ENCODE measurements around the gene HES5. TPM values are rescaled to one million over a fixed set of nuclear protein-coding genes. Genes with fewer than 3 reads are reported as not detected.

The HES5 gene
- total and polyA plus RNA-seq, 2 of the 13 experiments (the other 11 are each of a cell fraction or from before 2014, with no cell fraction given): not detected

DNA sequence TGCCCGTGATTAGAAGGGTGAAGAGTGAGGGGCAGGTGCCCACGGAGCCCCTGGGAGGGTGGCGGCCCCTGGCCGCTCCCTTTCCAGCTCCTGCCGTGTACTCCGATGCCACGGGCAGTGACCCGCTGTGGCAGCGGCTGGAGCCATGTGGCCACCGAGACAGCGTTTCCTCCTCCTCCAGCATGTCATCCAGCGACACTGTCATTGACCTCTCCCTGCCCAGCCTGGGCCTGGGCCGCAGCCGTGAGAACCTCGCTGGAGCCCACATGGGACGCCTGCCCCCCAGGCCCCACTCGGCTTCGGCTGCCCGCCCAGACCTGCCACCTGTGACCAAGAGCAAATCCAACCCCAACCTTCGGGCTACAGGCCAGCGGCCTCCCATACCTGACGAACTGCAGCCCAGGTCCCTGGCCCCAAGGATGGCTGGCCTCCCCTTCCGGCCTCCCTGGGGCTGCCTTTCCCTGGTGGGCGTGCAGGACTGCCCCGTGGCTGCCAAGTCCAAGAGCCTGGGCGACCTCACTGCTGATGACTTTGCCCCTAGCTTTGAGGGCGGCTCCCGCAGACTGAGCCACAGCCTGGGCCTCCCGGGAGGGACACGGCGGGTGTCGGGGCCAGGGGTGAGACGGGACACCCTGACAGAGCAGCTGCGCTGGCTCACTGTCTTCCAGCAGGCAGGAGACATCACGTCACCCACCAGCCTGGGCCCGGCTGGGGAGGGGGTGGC, 25.7 kb downstream of the HES5 start (continued):
- TF ChIP-seq SMC3 (IDR thresholded peaks at IDR 0.05; ENCODE audit: low read length) (no peak), KDM5A (IDR thresholded peaks at IDR 0.05; ENCODE audit: borderline replicate concordance, low read length) (no peak), AGO1 (IDR thresholded peaks at IDR 0.05; ENCODE audit: low read depth, low read length, poor library complexity, severe bottlenecking) (peak; percentile 60), REL (CRISPR knock-in tag; conservative IDR thresholded peaks at IDR 0.05) (no peak), AGO2 (optimal IDR thresholded peaks at IDR 0.05; ENCODE audit: low read depth, low read length) (peak; percentile 53), ZNF549 (CRISPR knock-in tag; IDR thresholded peaks at IDR 0.05) (no peak)
- TF ChIP-seq, protein P1, sequence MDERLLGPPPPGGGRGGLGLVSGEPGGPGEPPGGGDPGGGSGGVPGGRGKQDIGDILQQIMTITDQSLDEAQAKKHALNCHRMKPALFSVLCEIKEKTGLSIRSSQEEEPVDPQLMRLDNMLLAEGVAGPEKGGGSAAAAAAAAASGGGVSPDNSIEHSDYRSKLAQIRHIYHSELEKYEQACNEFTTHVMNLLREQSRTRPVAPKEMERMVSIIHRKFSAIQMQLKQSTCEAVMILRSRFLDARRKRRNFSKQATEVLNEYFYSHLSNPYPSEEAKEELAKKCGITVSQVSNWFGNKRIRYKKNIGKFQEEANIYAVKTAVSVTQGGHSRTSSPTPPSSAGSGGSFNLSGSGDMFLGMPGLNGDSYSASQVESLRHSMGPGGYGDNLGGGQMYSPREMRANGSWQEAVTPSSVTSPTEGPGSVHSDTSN (CRISPR knock-in tag; IDR thresholded peaks at IDR 0.05): no peak

DNA sequence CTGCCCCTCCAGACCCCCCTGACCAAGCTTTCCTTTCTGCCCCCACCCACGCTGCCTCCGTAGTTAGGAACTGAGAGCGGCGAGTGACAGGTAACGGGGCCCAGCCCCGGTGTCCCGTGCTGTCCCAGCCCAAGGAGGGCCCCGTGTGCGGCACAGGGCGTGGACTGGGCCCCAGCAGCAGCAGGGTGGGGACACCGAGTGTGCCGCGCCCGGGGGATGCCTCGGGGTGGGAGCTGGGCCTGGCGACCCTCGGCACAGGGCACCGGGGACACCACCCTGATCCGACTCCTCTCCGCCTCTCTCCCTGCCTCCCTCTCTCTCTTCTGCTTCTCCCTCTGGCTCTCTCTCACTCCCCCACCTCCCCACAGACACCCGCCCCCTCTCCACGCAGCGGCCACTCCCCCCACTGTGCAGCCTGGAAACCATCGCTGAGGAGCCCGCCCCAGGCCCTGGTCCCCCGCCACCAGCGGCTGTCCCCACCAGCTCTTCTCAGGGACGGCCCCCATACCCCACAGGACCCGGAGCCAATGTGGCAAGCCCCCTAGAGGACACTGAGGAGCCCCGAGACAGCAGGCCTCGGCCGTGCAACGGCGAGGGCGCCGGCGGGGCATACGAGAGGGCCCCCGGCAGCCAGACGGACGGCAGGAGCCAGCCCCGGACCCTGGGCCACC, 26.4 kb downstream of the HES5 start:
- CTCF ChIA-PET (ENCODE audit: low intra/inter-chr PET ratio, low total read pairs): no interaction called here

More for the DNA sequence above, 26.4 kb downstream of the HES5 start:
- 37% methylated on average over 37 of the region's 42 CpGs for WGBS (ENCODE audit: low lambda C conversion rate)
- POLR2A ChIA-PET: no interaction called here
- peaks cover 15 to 43% of the 10 kb centered on the region in 2 experiments for H3K27me3 ChIP-seq (ENCODE audit: control insufficient read depth in 1 of 2, insufficient read depth in 2 of 2, low read length in 2 of 2)
- H3K4me2 ChIP-seq (ENCODE audit: low read depth, low read length): no peak overlapping the region
- H3K36me3 ChIP-seq (replicated peaks in 1 of 2; ENCODE audit: control insufficient read depth in 1 of 2, insufficient read depth in 2 of 2, low read length in 2 of 2): no peaks in the 10 kb centered on the region; a peak in 1 of 5 replicates
- intact Hi-C loops (cut with micrococcal nuclease; ENCODE audit: unreplicated experiment) (no loop called here), in situ Hi-C loops (cut with HindIII; ENCODE audit: extremely low pct_ligation_motif_present, low pct_unique_long_range_greater_than_20kb) (loop anchor here (25.0 kb wide), 1 partner anchor 316 kb away; the partner anchor contains the start of gene FAAP20)
- H3K9me3 ChIP-seq (ENCODE audit: low read length): no peaks in the 10 kb centered on the region
- no peak overlapping the region for H2AFZ ChIP-seq (ENCODE audit: low read length)
- no peak for DNase-seq (ENCODE audit: low spot score)
- ATAC-seq: peak; percentile 10
- no peaks in the 10 kb centered on the region for H4K20me1 ChIP-seq (ENCODE audit: insufficient read depth, low read length)
- TF ChIP-seq, protein P2, sequence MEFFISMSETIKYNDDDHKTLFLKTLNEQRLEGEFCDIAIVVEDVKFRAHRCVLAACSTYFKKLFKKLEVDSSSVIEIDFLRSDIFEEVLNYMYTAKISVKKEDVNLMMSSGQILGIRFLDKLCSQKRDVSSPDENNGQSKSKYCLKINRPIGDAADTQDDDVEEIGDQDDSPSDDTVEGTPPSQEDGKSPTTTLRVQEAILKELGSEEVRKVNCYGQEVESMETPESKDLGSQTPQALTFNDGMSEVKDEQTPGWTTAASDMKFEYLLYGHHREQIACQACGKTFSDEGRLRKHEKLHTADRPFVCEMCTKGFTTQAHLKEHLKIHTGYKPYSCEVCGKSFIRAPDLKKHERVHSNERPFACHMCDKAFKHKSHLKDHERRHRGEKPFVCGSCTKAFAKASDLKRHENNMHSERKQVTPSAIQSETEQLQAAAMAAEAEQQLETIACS (CRISPR knock-in tag; IDR thresholded peaks at IDR 0.05): no peak
- TF ChIP-seq HNRNPLL (IDR thresholded peaks at IDR 0.05; ENCODE audit: low read depth, low read length, poor library complexity, severe bottlenecking) (peak; percentile 2), JDP2 (CRISPR knock-in tag; IDR thresholded peaks at IDR 0.05; ENCODE audit: borderline replicate concordance) (no peak), AGO1 (IDR thresholded peaks at IDR 0.05; ENCODE audit: low read depth, low read length, poor library complexity, severe bottlenecking) (peak; percentile 2)
- BruUV-seq (replicated peaks): no TSS peak
- no peak overlapping the region for H3K9ac ChIP-seq (ENCODE audit: insufficient read depth, low read depth, low read length)
- no peak for FAIRE-seq
- H3K4me1 ChIP-seq (ENCODE audit: insufficient read depth, low read length): peaks cover 11% of the 10 kb centered on the region
- no peaks in the 10 kb centered on the region for H3K79me2 ChIP-seq (ENCODE audit: insufficient read depth, low read length)
- H3K27ac ChIP-seq (ENCODE audit: extremely low read length, insufficient read depth, low read length): no peak overlapping the region
- H3K4me3 ChIP-seq (replicated peaks in 1 of 3; ENCODE audit: insufficient read depth in 1 of 3, low read depth in 2 of 3, low read length in 3 of 3): no peak overlapping the region

Measured in HepG2 (cell line).